PC-3 (cell line): ENCODE results near the gene CLRN3. TPM values are rescaled to one million over a fixed set of nuclear protein-coding genes. Genes with fewer than 3 reads are reported as not detected.

Experiments used
- ATAC-seq: fragments of 200-7000 bp; cut with Tn5 transposase; 2 replicates; pipeline ENCODE4 v1.9.1; 2020; ENCODE audit warnings: mild to moderate bottlenecking, moderate library complexity
- Bru-seq: library from RNA; stranded (reverse); fragments of 400-500 nt; gene quantifications from one replicate; lab custom pipeline; 2021; lab: Mats Ljungman, UMichigan
- BruChase-seq, 2 experiments: library from RNA; stranded (reverse); fragments of 400-500 nt; gene quantifications; one replicate each; lab custom pipeline; 2021; lab: Mats Ljungman, UMichigan
- BruUV-seq: library from RNA; stranded (reverse); fragments of 400-500 nt; replicated peaks from 2 replicates; lab custom pipeline; 2021; lab: Mats Ljungman, UMichigan
- CTCF ChIA-PET: fragments of 300-600 bp; sonication (Branson Sonifier 250); formaldehyde crosslinking; loops from one replicate; lab custom pipeline; 2022; ENCODE audit warnings: antibody characterized with exemption; lab: Charles Lee
- POLR2A ChIA-PET: fragments of 300-600 bp; sonication (Branson Sonifier 250); formaldehyde crosslinking; loops from one replicate; lab custom pipeline; 2022; ENCODE audit warnings: antibody characterized with exemption; ENCODE audit not compliant: unreplicated experiment; lab: Charles Lee
- DNase-seq: peaks from one replicate; pipeline ENCODE4 v3.0.0-alpha.2; 2015
- H2AFZ ChIP-seq: fragments of 300-600 bp; sonication (generic); 2 replicates; pipeline ENCODE4 v1.6.0; 2016; ENCODE audit warnings: antibody characterized with exemption, low read length
- H3F3A ChIP-seq: fragments of 300-600 bp; sonication (generic); one replicate; pipeline ENCODE4 v1.6.0; 2017; ENCODE audit warnings: antibody characterized with exemption, low read length, control low read depth, mild to moderate bottlenecking; ENCODE audit not compliant: unreplicated experiment
- H3K27ac ChIP-seq: fragments of 300-600 bp; sonication (generic); 2 replicates; pipeline ENCODE4 v1.5.1; 2016; ENCODE audit warnings: mild to moderate bottlenecking, low read length
- H3K27me3 ChIP-seq: fragments of 300-600 bp; sonication (generic); 2 replicates; pipeline ENCODE4 v1.6.1; 2016; ENCODE audit warnings: low read length, mixed read lengths
- H3K36me3 ChIP-seq: fragments of 300-600 bp; sonication (generic); 2 replicates; pipeline ENCODE4 v1.6.1; 2016; ENCODE audit warnings: low read depth, mixed run types, low read length, mixed read lengths
- H3K4me1 ChIP-seq: fragments of 300-600 bp; sonication (generic); 2 replicates; pipeline ENCODE4 v1.5.1; 2016; ENCODE audit warnings: low read length; ENCODE audit not compliant: insufficient read depth
- H3K4me2 ChIP-seq: fragments of 300-600 bp; sonication (generic); 2 replicates; pipeline ENCODE4 v1.6.0; 2016; ENCODE audit warnings: low read length
- H3K4me3 ChIP-seq: fragments of 300-600 bp; sonication (generic); 2 replicates; pipeline ENCODE4 v1.5.1; 2016; ENCODE audit warnings: mild to moderate bottlenecking, low read length, mixed read lengths
- H3K79me2 ChIP-seq: fragments of 300-600 bp; sonication (generic); 2 replicates; pipeline ENCODE4 v1.6.1; 2017; ENCODE audit warnings: low read length, mixed read lengths
- H3K9ac ChIP-seq: fragments of 300-600 bp; sonication (generic); 2 replicates; pipeline ENCODE4 v1.6.0; 2016; ENCODE audit warnings: mild to moderate bottlenecking, low read length
- H3K9me2 ChIP-seq: fragments of 300-600 bp; sonication (generic); replicated peaks from 2 replicates; pipeline ENCODE4 v1.6.1; 2016; ENCODE audit warnings: mixed run types, low read length, mixed read lengths
- H3K9me3 ChIP-seq: fragments of 300-600 bp; sonication (generic); 2 replicates; pipeline ENCODE4 v1.6.1; 2016; ENCODE audit warnings: low read length, mixed read lengths
- H4K20me1 ChIP-seq: fragments of 300-600 bp; sonication (generic); 2 replicates; pipeline ENCODE4 v1.6.1; 2016; ENCODE audit warnings: low read length, mixed read lengths
- EZH2 ChIP-seq: fragments of 300-600 bp; sonication (generic); IDR thresholded peaks from one replicate; pipeline ENCODE4 v1.6.1; 2017; ENCODE audit warnings: antibody characterized with exemption, mild to moderate bottlenecking, low read length; ENCODE audit not compliant: unreplicated experiment
- EZH2phosphoT487 ChIP-seq: fragments of 300-600 bp; sonication (generic); IDR thresholded peaks from 2 replicates; pipeline ENCODE4 v1.6.1; 2018; ENCODE audit warnings: mild to moderate bottlenecking, antibody characterized with exemption, low read length, borderline replicate concordance
- intact Hi-C: fragments of 100-400 bp; cut with micrococcal nuclease; formaldehyde crosslinking; loops from 2 replicates; pipeline ENCODE4 v1.9.0; 2023
- long read RNA-seq: library from polyadenylated mRNA; unstranded; transcript quantifications from one replicate; pipeline ENCODE4 v2.0.0, GENCODE V29; 2021; ENCODE audit not compliant: unreplicated experiment
- total RNA-seq: library from RNA; depleted of rRNA; stranded (reverse); fragments of >200 nt; gene quantifications from 2 replicates; pipeline ENCODE4 v1.2.3, GENCODE V29; 2014; rRNA removed
- TF ChIP-seq, protein P1 (sequence below): fragments of 300-600 bp; sonication (generic); conservative IDR thresholded peaks from 2 replicates; pipeline ENCODE4 v1.5.1; 2017; ENCODE audit warnings: antibody characterized with exemption, low read depth, mild to moderate bottlenecking, low read length

CLRN3 gene
- total RNA-seq (not detected in 2 replicates), Bru-seq, nascent RNA (not detected), BruChase-seq, experiment 1, labeled RNA remaining after a 6-hour chase (percentile 5 among the genes with signal in this experiment), BruChase-seq, experiment 2, labeled RNA remaining after a 2-hour chase (not detected)
- long read RNA-seq, result 0 reads

- H3K36me3 ChIP-seq, result no peaks in the 10 kb centered on the region
- no peaks in the 10 kb centered on the region for H3K79me2 ChIP-seq
- no peaks in the 10 kb centered on the region for H3K9me2 ChIP-seq
- no peak for TF ChIP-seq EZH2phosphoT487
- TF ChIP-seq EZH2, result no peak
- TF ChIP-seq, protein P1, sequence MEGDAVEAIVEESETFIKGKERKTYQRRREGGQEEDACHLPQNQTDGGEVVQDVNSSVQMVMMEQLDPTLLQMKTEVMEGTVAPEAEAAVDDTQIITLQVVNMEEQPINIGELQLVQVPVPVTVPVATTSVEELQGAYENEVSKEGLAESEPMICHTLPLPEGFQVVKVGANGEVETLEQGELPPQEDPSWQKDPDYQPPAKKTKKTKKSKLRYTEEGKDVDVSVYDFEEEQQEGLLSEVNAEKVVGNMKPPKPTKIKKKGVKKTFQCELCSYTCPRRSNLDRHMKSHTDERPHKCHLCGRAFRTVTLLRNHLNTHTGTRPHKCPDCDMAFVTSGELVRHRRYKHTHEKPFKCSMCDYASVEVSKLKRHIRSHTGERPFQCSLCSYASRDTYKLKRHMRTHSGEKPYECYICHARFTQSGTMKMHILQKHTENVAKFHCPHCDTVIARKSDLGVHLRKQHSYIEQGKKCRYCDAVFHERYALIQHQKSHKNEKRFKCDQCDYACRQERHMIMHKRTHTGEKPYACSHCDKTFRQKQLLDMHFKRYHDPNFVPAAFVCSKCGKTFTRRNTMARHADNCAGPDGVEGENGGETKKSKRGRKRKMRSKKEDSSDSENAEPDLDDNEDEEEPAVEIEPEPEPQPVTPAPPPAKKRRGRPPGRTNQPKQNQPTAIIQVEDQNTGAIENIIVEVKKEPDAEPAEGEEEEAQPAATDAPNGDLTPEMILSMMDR, result no peak
- no peak within 1 kb of the TSS for H3K4me2 ChIP-seq
- DNase-seq (no peak), ATAC-seq (no peak)
- H3F3A ChIP-seq, result no peaks in the 10 kb centered on the region
- H2AFZ ChIP-seq, result no peak within 1 kb of the TSS
- ChIA-PET POLR2A (no interaction called here), CTCF (no interaction called here)
- intact Hi-C loops, result no loop called here
- H3K27me3 ChIP-seq, result no peaks in the 10 kb centered on the region
- no peak within 1 kb of the TSS for H3K27ac ChIP-seq
- H3K4me1 ChIP-seq, result peaks cover 11% of the 10 kb centered on the region
- H3K9me3 ChIP-seq, result no peaks in the 10 kb centered on the region
- BruUV-seq, result no TSS peak
- no peak within 1 kb of the TSS for H3K4me3 ChIP-seq
- no peak within 1 kb of the TSS for H3K9ac ChIP-seq
- H4K20me1 ChIP-seq, result no peaks in the 10 kb centered on the region
These were observed at the start of gene CLRN3 for GRCh38 chr10:127892743-127893142. Gene CLRN3 (minus strand): TSS chr10:127892941. CDS start chr10:127892784, 157 bp downstream.

DNA sequence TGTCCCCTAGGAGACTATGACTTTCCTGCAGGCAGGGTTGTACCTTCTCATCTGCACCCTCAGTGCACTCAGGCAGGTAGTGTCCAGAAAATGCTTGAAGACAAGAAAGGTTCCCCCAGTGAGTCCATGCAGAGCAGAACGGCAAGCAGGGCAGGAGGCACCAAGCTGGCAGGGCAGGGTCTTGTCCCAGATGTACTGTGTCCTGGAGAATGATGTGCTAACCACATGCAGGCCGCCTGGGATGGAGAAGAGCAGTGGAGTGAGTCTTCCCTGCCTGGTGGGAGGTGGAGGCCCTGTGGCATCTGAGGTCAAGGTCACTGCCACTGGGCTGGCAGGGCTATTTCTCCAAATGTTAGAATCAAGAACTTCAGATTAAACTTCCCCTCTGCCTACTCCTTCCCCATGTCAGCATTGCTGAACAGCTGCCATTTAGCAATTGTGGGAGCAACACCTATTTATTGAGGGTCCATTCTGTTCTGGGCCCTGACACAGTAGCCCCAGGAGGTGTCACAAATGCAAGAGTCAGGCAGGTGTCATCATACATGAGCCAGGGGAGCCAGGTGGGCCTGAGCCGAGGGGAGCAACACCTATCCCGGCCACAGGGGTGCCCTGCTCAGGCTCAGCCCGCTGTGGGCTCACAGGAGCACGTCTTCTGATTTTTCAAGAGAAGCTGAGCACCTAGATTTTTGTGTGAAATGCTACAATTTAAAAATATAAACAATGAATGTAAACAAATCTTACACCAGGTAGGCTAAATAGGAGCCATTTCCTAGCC is 48.3 kb upstream of the CLRN3 start:
- Histone ChIP-seq H3K27me3 (no peaks in the 10 kb centered on the region), H3K9ac (no peak overlapping the region), H3K36me3 (no peaks in the 10 kb centered on the region), H3K4me1 (peaks cover 15% of the 10 kb centered on the region), H2AFZ (no peak overlapping the region), H4K20me1 (no peaks in the 10 kb centered on the region), H3K9me2 (no peaks in the 10 kb centered on the region), H3K4me3 (no peak overlapping the region), H3K9me3 (no peaks in the 10 kb centered on the region), H3F3A (no peaks in the 10 kb centered on the region), H3K27ac (no peak overlapping the region), H3K79me2 (no peaks in the 10 kb centered on the region), H3K4me2 (no peak overlapping the region)
- BruUV-seq, result no TSS peak
- CTCF ChIA-PET, result no interaction called here
- DNase-seq, result no peak
- no peak for ATAC-seq
- TF ChIP-seq EZH2phosphoT487, result no peak
- TF ChIP-seq, protein P1, result no peak
- TF ChIP-seq EZH2, result no peak
- POLR2A ChIA-PET, result interaction anchor here (0.6 kb wide), 1 partner anchor 312 kb away, joined by 16 read pairs; no protein-coding TSS in a partner anchor
- intact Hi-C loops, result no loop called here
